K562 (cell line): Measurements from ENCODE around the gene SNX30.

Source experiments
- BHLHE40 ChIP-seq: IDR thresholded peaks from 2 replicates; pipeline ENCODE4 v1.6.1; 2011; ENCODE audit warnings: low read length, improper control_type of control experiment
- BRF1 ChIP-seq: IDR thresholded peaks from 3 replicates; pipeline ENCODE4 v1.6.1; 2011; ENCODE audit warnings: borderline replicate concordance, mild to moderate bottlenecking; ENCODE audit not compliant: insufficient read length; ENCODE audit errors: extremely low read depth
- CHD4 ChIP-seq: fragments of 200-600 bp; sonication (generic); IDR thresholded peaks from 3 replicates; pipeline ENCODE4 v1.6.1; 2012; ENCODE audit warnings: low read depth, mild to moderate bottlenecking, mixed read lengths, low read length, inconsistent platforms; ENCODE audit not compliant: insufficient read depth, insufficient replicate concordance, poor library complexity, severe bottlenecking
- CREB1 ChIP-seq, 2 experiments: sonication (generic) in 1 of 2; formaldehyde crosslinking in 1 of 2; IDR thresholded peaks; 2 replicates each; pipeline versions ENCODE4 v1.6.1 to v1.8.0; 2012 to 2022; ENCODE audit warnings: inconsistent platforms in 1 of 2, mild to moderate bottlenecking in 1 of 2, missing genetic modification reagents in 1 of 2, moderate library complexity in 1 of 2
- EHMT2 ChIP-seq: fragments of 450-650 bp; IDR thresholded peaks from 2 replicates; pipeline ENCODE4 v1.6.1; 2018; ENCODE audit warnings: antibody characterized with exemption
- FOXP4 ChIP-seq: sonication (generic); formaldehyde crosslinking; IDR thresholded peaks from 2 replicates; pipeline ENCODE4 v1.8.0; 2022; ENCODE audit warnings: mild to moderate bottlenecking, missing genetic modification reagents, borderline replicate concordance
- HBP1 ChIP-seq: fragments of 450-650 bp; formaldehyde crosslinking; IDR thresholded peaks from 2 replicates; pipeline ENCODE4 v1.4.0; 2022; ENCODE audit warnings: missing genetic modification characterization
- MLX ChIP-seq, 2 experiments: fragments of 450-650 bp in 1 of 2; sonication (generic) in 1 of 2; formaldehyde crosslinking; conservative IDR thresholded peaks; 2 replicates each; pipeline versions ENCODE4 v1.4.0 to v1.8.1; 2020 to 2022; ENCODE audit warnings: mild to moderate bottlenecking in 1 of 2, missing genetic modification reagents in 1 of 2
- NFIC ChIP-seq: fragments of 450-650 bp; IDR thresholded peaks from 2 replicates; pipeline ENCODE4 v1.6.1; 2017; ENCODE audit warnings: mild to moderate bottlenecking, inconsistent platforms
- RUNX1 ChIP-seq: sonication (generic); IDR thresholded peaks from 2 replicates; pipeline ENCODE4 v1.6.1; 2016; ENCODE audit warnings: antibody characterized with exemption, low read depth
- SMARCB1 ChIP-seq: IDR thresholded peaks from 2 replicates; pipeline ENCODE4 v1.6.1; 2011; ENCODE audit warnings: improper control_type of control experiment, low read depth; ENCODE audit not compliant: insufficient read length
- TOE1 ChIP-seq, 2 experiments: fragments of 450-650 bp in 1 of 2; sonication (generic) in 1 of 2; formaldehyde crosslinking in 1 of 2; IDR thresholded peaks; 2 replicates each; pipeline versions ENCODE4 v1.7.1 to v1.8.0; 2016 to 2022; ENCODE audit warnings: borderline replicate concordance in 2 of 2, mild to moderate bottlenecking in 2 of 2, antibody characterized with exemption in 1 of 2, inconsistent platforms in 1 of 2, low read depth in 1 of 2, missing genetic modification reagents in 1 of 2, moderate library complexity in 1 of 2
- ZNF274 ChIP-seq: IDR thresholded peaks from 2 replicates; pipeline ENCODE4 v1.6.1; 2011; ENCODE audit warnings: low read depth, mild to moderate bottlenecking, low read length, moderate library complexity, borderline replicate concordance

GRCh38 chr9:112870556-112870955, 120.0 kb downstream of the SNX30 start:
- TF ChIP-seq EHMT2 (no peak), RUNX1 (no peak), BHLHE40 (no peak), FOXP4 (CRISPR knock-in tag) (no peak), CREB1 (IDR thresholded peaks at IDR 0.05) (no peak), CREB1 (CRISPR knock-in tag; IDR thresholded peaks at IDR 0.05) (no peak), ZNF274 (no peak), BRF1 (no peak), SMARCB1 (no peak), MLX (CRISPR knock-in tag; conservative IDR thresholded peaks at IDR 0.05) (no peak), HBP1 (CRISPR knock-in tag) (no peak), CHD4 (no peak), TOE1 (IDR thresholded peaks at IDR 0.05; ENCODE audit: borderline replicate concordance) (no peak), TOE1 (CRISPR knock-in tag; IDR thresholded peaks at IDR 0.05; ENCODE audit: borderline replicate concordance, low read depth) (no peak), NFIC (no peak)
